ENCODE measurements around the gene UCK1. TPM values are rescaled to one million over a fixed set of nuclear protein-coding genes. Genes with fewer than 3 reads are reported as not detected.

Gene UCK1
- total RNA-seq, 4 donors from 2014 or later, result 32.7 to 45.7 (median 41.8) TPM

DNA sequence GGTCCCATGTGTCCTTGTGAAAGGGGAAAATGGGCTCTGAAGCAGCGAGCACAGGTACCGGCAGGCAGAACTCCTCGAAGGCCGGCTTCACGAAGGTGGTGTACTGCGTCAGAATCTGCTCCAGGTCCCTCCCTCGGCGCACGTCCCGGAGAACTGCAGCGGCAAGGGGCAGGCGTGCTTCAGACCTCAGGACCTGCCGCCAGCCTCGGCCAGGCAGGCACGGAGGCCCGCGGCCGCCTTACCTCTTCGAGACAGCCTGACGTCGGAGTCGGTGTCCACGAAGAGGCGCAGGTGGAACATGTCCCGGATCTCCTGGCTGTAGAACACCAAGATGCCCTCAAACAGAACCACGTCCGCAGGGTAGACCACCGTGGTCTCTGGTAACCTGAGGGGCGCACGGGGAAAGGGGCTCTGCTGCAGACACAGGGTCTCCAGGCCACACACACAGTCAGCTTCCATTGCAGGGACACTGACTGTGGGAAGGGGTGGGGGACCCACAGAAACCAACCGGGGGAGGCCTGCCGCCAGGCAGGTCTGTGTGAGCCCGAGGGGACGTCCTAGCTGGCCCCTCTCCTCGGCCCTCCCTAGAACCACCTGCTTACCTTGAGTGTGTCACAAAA is 2.1 kb downstream of the UCK1 start:
- no peak overlapping the region for H3K4me3 ChIP-seq
- H3K36me3 ChIP-seq, result peaks cover 4 to 56% (median 9%) of the 10 kb centered on the region in 3 donors

DNA sequence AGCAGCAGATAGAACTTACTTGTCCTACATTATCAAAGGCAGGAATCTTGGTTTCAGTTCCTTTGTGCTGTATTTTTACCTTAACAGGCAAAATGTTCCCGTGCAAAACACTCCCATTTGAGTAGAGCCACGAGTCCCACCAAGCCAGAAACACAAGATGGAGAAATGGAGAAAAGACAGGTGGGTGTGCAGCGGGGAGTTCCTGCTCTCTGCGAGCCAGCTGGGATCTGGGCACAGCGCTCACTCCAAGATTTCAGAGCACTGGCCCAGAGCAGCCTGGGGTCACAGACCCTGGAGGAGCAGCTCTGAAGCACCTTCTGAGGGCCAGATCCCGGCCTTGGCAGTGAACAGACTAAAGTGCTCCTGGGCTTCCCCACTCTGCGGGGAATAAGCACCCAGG is 2.9 kb downstream of the UCK1 start:
- TF ChIP-seq POLR2A (IDR thresholded peaks at IDR 0.05), result no peak
- TF ChIP-seq, protein P1, sequence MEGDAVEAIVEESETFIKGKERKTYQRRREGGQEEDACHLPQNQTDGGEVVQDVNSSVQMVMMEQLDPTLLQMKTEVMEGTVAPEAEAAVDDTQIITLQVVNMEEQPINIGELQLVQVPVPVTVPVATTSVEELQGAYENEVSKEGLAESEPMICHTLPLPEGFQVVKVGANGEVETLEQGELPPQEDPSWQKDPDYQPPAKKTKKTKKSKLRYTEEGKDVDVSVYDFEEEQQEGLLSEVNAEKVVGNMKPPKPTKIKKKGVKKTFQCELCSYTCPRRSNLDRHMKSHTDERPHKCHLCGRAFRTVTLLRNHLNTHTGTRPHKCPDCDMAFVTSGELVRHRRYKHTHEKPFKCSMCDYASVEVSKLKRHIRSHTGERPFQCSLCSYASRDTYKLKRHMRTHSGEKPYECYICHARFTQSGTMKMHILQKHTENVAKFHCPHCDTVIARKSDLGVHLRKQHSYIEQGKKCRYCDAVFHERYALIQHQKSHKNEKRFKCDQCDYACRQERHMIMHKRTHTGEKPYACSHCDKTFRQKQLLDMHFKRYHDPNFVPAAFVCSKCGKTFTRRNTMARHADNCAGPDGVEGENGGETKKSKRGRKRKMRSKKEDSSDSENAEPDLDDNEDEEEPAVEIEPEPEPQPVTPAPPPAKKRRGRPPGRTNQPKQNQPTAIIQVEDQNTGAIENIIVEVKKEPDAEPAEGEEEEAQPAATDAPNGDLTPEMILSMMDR (IDR thresholded peaks at IDR 0.05), result no peak
- no peak for TF ChIP-seq EP300 (IDR thresholded peaks at IDR 0.05)
- H3K4me3 ChIP-seq, result no peak overlapping the region
- H3K36me3 ChIP-seq, result peaks cover 4 to 64% (median 9%) of the 10 kb centered on the region in 3 donors
- H3K9me3 ChIP-seq, result no peaks in the 10 kb centered on the region
- H3K27me3 ChIP-seq, result no peaks in the 10 kb centered on the region
- DNase-seq (ENCODE audit: low spot score in 2 of 2), result no peak
- H3K4me1 ChIP-seq, result peaks cover 0 to 18% (median 12%) of the 10 kb centered on the region in 4 donors
- H3K27ac ChIP-seq, result no peak overlapping the region
- 77 to 90% methylated on average over 7 of the region's 7 CpGs for WGBS, 2 donors

More for the DNA sequence above, 2.1 kb downstream of the UCK1 start:
- Histone ChIP-seq H3K9me3 (no peaks in the 10 kb centered on the region), H3K4me1 (peaks cover 0 to 18% (median 12%) of the 10 kb centered on the region in 4 donors), H3K27me3 (no peaks in the 10 kb centered on the region), H3K27ac (no peak overlapping the region)
- WGBS, 2 donors, result 86 to 91% methylated on average over 22 to 29 of the region's 35 CpGs
- TF ChIP-seq POLR2A (IDR thresholded peaks at IDR 0.05) (no peak), EP300 (IDR thresholded peaks at IDR 0.05) (no peak)
- TF ChIP-seq, protein P1 (IDR thresholded peaks at IDR 0.05), result no peak
- DNase-seq (ENCODE audit: low spot score in 2 of 2), result no peak

DNA sequence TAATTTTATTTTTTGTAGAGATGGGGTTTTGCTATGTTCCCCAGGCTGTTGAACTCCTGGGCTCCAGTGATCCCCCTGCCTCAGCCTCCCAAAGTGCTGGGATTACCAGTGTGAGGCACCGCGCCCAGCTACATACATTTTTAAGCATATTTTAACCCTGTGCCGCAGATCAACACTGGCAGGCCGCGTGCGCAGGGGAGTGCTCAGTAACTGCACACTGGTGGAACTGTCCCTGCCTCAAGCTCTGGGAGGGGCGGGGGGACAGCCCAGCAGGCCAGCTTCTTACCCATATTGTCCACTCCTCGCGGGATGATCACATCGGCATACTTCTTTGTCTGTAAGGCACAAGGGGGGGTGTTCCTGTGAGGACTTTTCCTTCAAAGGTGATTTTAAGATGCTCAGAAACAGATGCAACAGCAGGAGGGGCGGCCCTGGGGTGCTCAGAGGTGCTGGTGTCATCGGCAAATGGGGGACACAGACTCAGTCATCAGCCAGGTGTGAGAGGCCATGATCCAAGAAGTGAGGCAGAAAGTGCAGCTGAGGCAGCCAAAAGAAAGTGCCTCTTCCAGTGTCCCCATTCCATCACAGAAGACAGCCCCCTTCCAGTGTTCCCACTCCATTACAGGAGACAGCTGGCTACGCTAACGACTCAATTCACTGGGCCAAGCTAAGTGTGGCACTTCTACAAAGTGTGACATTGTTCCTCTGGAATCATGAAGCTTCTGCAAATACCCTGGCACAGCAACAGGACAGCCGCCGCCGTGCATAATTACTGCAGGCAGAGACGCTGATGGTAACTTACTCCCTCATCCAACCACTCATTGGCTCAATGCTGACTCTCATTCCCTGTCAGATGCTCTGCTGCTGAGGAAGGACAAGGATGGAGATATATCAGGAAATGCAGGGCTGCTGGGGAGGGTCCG is 5.2 kb downstream of the UCK1 start:
- Histone ChIP-seq H3K4me1 (peaks cover 0 to 13% (median 10%) of the 10 kb centered on the region in 4 donors), H3K9me3 (no peaks in the 10 kb centered on the region), H3K27ac (no peak overlapping the region), H3K4me3 (no peak overlapping the region), H3K27me3 (no peaks in the 10 kb centered on the region), H3K36me3 (peaks cover 4 to 87% (median 9%) of the 10 kb centered on the region in 3 donors)
- TF ChIP-seq EP300 (IDR thresholded peaks at IDR 0.05), result no peak
- TF ChIP-seq POLR2A (IDR thresholded peaks at IDR 0.05), result no peak
- TF ChIP-seq, protein P1 (IDR thresholded peaks at IDR 0.05), result no peak
- WGBS, 2 donors, result 86 to 88% methylated on average over 19 of the region's 19 CpGs
- no peak for DNase-seq (ENCODE audit: low spot score in 2 of 2)

DNA sequence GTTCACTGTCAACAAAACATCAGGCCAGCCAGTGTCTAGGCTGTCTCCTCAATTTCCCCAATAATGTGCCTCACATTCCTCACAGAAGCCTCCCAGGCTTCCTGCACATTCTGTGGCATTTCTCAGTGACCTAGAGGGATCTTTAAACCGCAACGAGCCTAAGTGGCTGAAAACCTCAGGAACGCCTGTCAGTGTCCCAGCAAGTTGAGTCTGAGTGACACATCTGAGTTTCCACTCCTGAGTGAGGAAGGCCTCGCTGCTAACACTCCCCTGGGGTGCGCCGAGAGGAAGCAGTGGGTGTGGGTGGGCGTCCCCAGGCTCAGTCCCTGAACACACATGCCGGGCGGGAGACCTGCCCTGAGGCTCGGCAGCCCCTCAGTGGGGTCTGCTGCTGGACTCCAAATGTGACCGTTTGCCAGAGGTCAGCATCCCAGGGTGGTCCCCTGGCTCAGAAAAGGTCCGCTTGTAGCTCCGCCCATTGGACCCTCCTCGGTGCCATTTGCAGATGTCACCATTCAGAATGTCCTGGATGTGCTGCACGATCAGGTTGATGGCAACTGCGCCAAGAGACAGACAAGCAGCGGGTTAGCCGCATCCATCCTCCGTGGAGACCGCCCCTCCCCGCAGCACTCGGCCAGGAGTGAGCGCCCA is 6.3 kb downstream of the UCK1 start:
- H3K27me3 ChIP-seq, result no peaks in the 10 kb centered on the region
- TF ChIP-seq, protein P1 (IDR thresholded peaks at IDR 0.05), result no peak
- no peak for TF ChIP-seq EP300 (IDR thresholded peaks at IDR 0.05)
- peaks cover 6 to 98% (median 9%) of the 10 kb centered on the region in 3 donors for H3K36me3 ChIP-seq
- no peak overlapping the region for H3K27ac ChIP-seq
- 75 to 82% methylated on average over 14 to 21 of the region's 23 CpGs for WGBS, 2 donors
- no peak overlapping the region for H3K4me3 ChIP-seq
- H3K4me1 ChIP-seq, result peaks cover 0 to 6% (median 3%) of the 10 kb centered on the region in 4 donors
- DNase-seq (ENCODE audit: low spot score in 2 of 2), result no peak
- H3K9me3 ChIP-seq, result no peaks in the 10 kb centered on the region
